Stimulated activated CD4-positive, alpha-beta T cell treated with anti-CD3 and anti-CD28 coated beads, Interleukin-1b, Interleukin-23, amount 100 ng/mL, for 24 hours (primary cell): Measurements from ENCODE around the gene APBA3.

ENCODE experiments used
- DNase-seq, 4 experiments: peaks; one replicate each; pipeline ENCODE4 v3.0.0-alpha.2; 2020; ENCODE audit warnings: low read depth in 4 of 4, low spot score in 1 of 4

The APBA3 gene

DNA sequence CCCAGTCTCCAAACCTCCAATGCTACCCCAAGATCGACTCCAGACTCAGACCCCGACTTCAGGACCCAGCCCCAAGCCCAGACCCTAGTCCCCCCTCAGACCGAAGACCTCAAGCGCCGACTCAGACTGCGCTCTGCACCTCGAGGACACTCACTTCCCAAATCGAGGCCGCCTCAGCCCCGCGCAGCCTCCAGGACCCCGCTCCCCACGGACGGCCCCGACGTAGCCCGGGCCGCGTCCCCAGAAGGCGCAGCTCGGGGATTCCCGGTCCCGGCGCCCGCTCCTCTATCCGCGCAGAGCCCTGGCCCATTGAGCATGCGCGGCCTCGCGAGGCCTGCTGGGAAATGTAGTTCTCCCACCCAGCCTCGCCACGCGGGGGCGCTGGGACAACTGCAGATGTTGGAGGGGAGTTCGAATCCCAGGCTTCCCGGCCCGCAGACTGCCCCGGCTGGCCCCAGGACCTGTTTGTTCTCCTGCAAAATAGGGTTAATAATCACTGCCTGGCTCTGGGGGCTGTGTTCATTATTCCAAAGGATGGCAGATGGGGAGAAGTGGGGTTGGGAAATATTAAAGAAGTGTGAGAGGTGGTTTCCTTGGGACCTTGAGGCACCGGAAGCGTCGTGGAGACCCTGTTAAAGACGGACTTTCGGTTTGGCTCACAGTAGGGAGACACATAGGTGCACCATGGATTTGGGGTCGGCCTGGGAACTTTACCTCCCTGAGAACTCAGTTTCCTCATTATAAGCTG, at the start of gene APBA3:
APBA3 (minus strand) TSS at position 311 of the 748 bp plus-strand sequence. CDS start 1,428 bp downstream, outside the sequence.
- peak; percentile 94 to 97 (median 96) for DNase-seq

DNA sequence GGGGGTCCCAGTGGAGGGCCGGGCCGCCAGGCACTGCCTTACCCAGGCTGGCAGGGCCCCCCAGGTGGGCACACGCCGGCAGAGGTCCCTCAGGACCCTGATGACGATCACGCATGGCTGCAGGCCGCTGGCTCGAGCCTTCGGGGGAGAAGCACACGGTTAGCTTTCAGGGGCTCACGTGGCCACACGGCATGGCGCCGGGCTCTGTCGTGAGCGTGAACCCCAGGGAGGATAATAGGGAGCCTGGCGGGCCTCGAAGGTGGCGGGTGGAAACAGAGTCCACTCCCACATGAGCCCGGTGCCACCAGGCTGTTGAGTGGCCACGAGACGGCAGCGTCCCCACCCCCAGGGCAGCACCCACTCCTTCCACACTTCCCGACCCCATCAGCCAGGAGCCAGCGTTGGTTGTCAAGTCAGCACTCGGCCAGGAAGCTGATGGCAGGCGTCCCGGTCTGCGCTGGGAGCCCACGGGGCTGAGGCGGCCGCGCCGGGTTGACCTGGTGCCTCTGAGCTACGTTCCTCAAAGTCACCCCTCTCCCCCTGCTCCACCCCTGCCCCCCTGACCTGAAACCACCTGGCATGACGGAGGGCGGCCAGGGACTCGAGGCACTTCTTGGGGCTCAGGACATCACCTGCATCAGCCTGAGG, 49.3 kb upstream of the APBA3 start:
- DNase-seq = no peak

GRCh38 chr19:3809881-3810707, 48.6 kb upstream of the APBA3 start:
- DNase-seq = no peak

- no peak for DNase-seq
Measured at GRCh38 chr19:3808420-3809143, 47.1 kb upstream of the APBA3 start.

DNA sequence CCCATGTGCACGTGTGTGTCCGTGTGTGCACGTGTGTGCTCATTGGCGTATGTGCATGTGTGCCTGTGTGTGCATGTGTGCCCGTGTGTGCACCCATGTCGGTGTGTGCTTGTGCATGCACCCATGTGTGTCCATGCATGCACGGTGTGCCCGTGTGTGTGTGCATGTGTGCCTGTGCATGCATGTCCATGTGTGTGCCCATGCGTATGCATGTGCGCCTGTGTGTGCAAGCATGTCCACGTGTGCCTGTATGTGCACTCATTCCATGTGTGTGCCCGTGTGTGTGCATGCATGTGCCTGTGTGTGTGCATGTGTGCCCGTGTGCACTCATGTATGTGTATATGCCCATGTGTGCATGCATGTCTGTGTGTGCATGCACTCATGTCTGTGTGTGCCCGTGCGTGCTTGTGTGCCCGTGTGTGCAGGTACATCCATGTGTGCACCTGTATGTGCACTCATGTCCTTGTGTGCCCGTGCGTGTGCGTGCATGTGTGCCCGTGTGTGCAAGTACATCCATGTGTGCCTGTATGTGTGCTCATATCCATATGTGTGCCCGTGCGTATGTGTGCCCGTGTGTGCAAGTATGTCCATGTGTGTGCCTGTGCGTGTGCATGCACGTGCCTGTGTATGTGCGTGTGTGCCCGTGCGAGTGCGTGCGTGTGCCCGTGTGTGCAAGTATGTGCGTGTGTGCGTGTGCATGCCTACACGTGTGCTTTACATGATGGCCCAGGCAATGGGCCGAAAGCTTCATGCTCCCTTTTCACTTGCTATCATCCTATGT, 46.3 kb upstream of the APBA3 start:
- no peak for DNase-seq

GRCh38 chr19:3807131-3807480, 45.6 kb upstream of the APBA3 start:
- DNase-seq = no peak

DNA sequence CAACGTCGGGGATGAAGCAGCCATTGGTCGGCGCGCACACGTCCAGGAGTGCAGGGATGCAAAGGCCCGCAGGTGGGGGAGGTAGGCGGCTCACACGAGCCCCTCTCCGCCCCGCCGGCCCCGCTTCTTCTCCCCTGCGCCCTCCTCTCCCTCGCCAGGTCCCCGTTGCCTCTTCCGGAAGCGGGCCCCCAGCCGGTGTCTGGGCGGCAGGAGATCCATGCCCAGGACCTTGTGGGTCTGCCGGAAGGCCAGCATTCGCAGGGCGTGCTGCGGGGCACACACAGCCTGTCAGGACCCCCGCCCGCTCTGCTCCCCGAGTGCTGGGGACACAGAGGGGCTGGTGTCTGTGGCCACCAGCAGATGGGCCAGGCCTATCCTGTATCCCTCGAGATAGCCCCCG, 44.4 kb upstream of the APBA3 start:
- DNase-seq = no peak

- no peak for DNase-seq
Measured at GRCh38 chr19:3804429-3804828, 42.9 kb upstream of the APBA3 start.

DNA sequence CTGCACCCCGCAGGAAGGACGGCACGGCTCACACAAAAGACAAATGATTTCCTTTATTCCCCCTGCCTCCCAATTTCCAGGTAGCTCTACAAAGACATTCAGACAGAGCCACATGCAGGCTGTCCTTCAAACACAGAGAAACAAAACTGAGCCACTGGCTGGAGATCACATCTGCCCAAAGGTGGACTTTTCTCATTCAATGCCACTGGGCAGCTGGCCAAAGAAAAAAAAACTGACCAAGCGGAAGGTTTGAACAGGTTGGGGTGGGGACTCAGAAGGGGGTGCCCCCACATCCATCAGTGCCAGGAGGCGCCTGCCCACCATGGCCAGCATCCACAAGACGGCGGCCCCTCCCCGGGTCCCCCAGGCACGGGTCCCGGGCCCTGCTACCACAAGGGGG, 42.5 kb upstream of the APBA3 start:
- no peak for DNase-seq

GRCh38 chr19:3803114-3803888, 41.8 kb upstream of the APBA3 start:
- no peak for DNase-seq

DNA sequence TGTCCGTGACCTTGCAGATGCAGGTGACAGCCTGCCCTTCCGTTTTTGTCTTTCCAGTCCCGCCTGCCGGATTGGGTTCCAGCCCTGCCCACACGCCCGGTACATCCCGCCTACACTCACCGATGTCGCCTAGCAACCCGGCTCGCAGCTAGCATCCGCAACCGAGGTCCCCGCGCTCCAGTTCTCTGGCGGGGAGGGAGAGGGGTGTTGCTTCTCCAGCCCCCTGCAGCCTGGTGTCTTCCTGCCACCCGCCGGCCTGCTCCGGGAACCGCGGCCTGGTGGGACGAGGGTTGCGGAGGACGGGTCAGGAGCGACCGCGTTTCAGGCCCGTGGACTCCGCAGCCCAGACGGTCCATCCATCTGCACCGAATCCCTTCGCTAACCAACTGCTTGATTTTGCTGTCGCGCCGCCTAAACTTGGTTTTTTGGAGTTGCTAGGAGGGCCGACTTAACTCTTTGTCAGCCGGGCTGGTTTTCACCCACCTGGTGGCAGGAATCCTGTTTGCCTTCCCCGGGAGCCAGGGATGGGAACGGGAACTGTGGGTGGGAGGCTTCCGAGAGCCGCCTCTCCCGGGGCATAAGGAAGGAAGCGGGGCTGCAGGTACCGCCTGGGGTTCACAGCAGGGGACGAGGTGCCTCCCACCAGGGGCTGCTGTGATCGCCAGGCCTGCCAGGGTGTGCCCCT, 40.1 kb upstream of the APBA3 start:
- DNase-seq = peak in 2 of 4 experiments; percentile 41 to 56

- DNase-seq = no peak
Measured at GRCh38 chr19:3800996-3801395, 39.5 kb upstream of the APBA3 start.

DNA sequence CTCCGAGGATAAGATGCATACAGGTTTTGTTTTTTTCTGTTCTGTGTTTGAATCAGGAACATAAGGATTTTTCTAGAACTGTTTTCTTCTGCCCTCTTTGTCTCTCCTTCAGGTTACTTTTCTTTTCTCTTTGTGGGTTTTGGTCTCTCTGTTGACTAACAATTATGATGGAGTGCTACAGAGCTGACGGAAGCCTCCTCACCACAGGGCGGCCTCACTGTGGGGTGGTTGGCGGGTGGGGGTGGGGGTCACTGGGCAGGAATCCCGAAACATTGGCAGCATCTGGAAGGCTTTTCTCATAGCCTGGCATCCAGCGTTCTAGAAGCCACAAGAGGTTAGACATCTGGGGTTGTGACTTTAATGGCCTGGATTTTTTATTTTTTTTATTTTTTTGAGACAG, 36.6 kb upstream of the APBA3 start:
- DNase-seq = no peak

DNA sequence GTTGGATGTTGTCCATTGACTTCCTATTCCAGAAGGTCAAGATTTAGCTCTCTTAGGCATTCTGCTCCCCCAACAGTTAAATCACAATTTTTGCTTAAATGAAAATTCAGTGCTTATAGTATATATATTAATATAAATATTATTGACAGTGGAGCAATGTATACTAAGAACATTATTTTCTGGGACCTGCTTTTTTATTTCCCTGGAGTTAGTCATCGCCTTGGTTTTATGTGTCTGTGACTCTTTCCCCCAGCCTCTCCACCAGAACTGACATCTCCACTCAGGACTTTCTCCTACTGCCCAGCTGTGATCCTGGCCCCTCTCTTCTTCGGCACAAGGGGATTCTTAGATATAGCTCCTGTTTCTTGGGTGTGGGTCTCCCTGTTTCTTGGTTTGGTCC, 34.9 kb upstream of the APBA3 start:
- no peak for DNase-seq

DNA sequence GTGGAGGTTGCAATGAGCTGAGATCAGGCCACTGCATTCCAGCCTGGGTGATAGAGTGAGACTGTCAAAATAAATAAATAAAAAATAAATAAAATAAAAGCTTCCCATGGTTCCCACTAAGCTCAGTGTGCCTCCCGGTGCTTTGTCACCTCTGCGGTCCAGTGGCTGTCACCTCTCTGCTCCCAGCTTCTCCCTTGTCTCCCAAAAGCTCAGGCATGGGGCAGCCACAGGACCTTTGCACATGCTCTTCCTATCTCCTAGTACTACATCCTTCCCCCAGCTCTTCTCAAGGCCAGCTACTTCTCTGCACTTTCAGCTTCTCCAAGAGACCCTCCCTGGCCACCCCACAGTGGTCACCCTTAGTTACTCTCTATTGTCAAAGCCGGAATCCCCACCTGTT, 32.3 kb upstream of the APBA3 start:
- no peak for DNase-seq

DNA sequence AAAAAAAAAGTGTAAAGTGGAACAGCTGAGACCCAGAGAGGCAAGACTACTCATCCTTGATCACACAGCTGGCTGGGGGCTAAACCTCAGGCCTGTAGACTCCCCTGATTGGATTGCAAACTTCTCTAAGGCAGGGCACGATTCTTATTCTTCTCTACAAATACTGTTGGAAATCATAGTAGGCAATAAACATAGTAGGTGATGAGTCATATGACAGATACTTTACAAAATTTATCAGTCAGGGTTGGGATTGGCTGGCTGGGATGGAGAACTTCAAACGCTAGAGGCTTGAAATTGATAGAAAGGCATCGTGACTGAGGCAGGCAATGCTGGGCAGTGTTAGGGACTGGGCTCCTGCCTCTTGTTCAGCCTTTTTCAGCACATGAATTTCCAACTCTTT, 30.6 kb upstream of the APBA3 start:
- DNase-seq = no peak

GRCh38 chr19:3790941-3791340, 29.4 kb upstream of the APBA3 start:
- DNase-seq = no peak

GRCh38 chr19:3790209-3790734, 28.8 kb upstream of the APBA3 start:
- no peak for DNase-seq
